ENCODE data around the gene FOXF1.
A peak's percentile ranks its signal among the peaks of the same experiment; 100 is the strongest.

The FOXF1 gene

DNA sequence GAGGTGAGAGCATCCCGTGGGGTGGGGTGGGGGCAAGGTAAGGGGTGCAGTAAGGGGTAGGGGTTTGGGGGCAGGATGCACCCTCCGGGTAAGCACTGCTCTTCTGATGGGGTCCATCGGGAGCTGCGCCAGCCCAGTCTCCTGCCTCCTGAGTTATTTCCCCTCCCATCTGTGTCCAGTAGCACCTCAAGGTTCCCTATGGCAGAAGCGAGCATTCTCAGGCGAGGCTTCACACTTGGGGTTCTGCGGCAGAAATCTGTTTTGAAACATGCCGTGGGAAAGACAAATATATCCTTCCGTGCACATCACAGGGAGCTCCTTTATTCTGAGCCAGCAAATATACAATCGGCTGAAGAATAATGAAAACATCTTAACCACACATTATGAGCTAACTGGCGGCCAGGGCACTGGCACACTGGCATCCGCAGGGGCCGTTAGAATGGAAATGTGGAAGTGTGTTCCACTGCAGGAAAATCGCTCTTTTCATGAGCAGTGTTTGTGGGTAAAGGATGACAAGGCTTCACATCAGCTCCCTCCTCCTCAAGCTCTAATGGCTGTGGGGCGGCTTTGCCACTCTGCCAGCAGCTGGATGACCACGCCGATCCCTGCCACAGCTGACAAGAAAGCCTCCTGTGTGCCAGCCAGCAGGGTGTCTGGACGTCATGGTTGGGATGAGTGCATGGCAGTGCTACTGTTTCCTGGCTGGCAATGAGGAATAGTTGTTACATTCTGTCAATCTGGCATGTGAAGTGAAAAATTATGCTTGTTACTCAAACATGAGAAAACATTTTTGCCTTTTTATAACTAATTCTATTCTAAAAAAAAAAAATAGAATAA lies 24.7 kb downstream of the FOXF1 start:
- no peak for DNase-seq

DNA sequence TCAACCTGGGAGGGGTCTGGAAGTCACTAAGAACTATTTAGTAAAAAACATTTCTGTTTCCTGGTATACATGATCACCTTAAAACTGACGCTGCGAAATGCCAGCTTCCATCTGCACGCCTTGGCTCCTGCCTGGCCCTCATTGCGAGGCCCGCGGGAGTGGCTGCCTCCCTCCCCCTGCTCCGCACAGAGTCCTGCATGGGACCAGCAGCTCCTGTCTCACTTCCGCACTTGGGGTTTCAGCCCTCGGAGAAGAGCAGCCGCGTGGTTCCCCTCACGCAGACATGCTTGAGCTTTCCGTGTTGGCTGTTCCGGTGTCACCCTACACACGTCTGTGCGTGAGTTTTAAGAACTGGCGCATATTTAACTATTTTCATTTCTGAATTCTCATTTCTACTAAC lies 26.3 kb downstream of the FOXF1 start:
- no peak for DNase-seq

DNA sequence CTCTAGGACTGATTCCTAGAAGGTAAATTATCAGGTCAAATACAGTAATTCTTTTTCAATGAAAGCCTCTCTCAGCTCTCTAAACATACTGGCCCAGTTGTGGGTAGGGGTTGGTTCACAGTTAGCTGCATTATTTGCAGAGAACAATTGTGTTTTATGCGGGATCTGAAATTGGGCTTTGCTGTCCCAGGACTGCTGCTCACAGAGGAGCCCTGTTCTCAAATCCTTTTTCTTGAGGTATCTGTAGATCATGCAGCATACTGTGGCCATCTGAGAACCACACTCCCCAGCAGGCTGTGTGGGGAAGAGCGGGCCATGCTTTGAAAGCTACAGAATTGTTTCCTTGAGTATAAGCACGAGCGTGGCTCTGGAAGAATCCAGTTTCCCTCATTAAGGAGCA lies 27.2 kb downstream of the FOXF1 start:
- no peak for DNase-seq

DNA sequence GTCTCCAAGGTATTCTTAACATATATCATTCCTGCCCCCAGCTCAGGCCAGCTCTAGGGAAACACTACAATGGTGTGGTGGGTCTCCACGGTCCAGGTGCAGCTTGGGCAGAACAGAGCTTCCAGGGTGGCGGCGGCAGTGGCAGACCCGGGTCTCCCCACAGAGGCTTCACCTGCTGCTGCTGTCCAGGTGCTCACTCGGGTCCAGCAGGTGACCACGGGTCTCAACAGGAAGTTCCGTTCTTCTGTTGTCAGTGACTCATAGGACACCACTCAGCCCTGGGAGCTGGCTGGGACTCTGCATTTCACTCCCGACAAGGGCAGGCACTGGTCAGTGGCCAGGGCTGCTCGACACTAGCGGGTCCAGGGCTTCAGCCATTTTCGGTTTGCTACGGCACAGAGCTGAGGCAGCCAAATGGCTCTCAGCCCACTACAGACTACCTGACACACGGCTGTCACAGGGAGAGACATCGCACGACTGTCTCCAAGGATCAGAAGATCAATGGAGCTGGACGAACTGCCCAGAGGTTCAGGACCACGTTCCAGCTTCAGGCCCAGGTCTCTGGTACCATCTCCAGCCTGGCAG lies 28.0 kb downstream of the FOXF1 start:
- no peak for DNase-seq

DNA sequence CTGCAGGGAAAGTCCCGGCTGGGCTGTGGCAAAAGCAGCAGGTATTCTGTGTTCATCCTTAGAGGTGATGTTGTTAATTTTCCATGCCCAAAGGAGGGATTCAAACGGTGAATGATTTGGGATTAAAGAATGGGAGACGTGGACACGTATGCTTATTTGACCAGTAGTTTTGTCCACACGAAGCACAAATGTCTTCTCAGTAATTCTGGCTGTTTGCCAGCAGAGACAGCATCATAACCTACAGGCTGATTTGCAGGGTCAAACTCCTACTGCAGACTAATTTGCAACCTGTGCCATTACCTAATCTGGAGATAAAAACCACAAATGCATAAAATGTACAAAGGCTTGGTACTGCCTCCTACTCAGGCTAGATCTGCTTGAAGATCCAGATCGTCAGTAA lies 30.6 kb downstream of the FOXF1 start:
- no peak for DNase-seq

DNA sequence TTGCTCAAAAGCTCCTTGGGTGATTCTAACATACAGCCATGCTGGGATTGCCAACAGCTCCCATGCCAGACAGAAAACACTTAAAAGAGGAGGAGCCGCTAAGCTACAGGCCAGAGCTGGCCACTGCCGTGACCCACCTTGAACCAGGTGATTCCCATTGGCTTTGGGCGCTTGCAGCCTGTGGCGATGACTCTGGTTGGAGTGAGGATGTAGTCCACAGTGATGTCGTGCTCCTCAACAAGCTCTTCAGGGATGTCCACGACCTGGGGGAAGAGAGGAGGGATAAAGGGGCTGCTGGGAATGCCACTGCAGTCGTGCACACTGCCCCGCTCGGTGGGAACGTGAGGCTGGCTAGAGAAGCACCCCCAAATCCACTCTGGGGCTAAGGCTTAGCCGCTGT lies 31.2 kb downstream of the FOXF1 start:
- no peak for DNase-seq

DNA sequence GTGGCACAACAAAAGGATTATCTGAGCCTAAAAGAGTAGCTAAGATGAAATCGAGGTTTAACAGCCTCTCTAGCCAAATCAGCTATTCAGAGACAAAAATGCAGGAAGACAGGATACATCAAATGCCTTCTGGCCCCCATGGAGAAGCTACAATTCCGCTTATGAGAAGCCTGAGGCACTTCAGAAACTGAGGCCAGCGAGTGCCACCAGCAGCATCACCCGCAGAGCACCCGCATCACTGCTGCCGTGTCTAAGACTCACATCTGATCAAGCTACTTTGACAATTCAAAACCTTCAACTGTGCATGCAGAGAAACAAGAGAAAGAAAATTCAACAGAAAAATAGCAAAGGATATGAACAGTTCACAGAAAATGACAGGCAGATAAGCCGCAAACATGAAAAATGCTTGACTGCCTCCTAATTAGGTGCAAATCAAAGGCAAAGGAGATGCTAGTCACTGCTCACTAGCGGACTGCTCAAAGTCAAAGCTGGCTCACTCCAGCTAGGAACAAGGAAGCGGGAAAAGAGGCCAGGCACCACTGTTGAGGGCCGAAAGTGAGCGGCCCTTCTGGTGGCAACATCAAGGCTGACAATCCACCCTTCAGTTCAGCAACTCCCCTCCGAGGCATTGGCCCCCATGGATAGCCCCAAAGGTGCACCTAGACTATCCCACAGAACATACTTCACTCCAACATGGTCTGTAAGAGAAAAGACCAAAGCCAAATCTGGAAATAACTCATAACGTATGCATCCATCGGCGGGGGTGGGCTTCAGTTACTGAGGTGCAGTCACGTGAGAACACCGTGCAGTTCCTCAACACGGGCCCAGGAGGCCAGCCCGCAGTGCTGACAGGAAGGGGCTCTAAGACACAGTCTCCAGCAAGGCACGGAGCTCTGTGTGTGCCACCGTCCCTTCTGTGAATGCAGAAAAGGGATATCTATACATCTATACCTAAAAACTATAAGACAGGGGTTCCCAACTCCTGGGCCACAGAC lies 32.7 kb downstream of the FOXF1 start:
- no peak for DNase-seq

DNA sequence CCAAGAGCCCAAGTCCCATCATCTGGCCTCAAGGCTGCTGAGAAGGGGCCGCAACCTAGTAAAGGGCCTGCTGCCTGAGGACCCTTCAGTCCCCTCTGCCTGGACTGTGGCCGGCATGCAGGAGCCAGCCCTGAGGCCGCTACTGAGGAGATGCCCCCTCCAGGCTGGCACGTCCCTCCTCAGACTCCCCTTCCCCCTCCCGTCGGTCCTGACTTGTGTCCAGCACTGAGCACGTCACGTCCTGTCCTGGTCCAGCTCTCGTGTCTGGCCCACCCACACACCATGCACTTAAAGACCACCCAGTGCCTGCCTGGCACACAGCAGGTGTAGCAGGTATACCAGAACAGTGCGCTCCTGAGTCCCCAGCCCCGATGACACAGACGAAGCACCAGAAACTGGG lies 35.2 kb downstream of the FOXF1 start:
- no peak for DNase-seq

DNA sequence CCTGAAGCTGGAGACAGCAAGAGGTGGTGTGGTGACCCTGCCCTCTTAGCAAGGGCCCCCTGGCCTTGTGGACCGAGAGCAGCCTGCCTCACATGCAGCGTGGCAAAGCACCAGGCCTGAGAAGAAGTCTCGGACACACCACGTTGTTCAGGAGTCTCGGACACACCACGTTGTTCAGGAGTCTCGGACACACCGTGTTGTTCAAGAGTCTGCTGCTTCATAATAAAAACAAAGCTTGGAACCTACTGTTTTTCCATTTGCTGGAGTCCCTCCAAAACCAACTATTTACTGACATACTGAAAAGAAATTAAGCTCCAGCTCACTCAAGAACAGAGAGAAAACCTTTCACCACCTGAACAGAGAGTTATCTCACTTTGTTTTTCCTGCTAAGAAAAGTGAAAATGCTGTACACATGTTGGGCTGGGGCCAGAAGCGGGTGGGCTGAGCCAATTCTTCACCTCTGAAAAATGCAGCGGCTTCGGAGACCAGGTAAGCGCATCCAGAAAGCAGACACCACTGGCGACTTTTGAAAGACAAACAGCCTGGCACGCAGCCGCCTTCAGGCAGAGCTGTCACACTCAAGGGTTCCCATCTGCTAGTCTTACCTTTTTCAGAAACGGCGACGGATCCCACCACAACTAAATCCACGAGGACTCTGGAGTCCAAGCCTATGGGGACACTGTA lies 35.8 kb downstream of the FOXF1 start:
- DNase-seq, result no peak

DNA sequence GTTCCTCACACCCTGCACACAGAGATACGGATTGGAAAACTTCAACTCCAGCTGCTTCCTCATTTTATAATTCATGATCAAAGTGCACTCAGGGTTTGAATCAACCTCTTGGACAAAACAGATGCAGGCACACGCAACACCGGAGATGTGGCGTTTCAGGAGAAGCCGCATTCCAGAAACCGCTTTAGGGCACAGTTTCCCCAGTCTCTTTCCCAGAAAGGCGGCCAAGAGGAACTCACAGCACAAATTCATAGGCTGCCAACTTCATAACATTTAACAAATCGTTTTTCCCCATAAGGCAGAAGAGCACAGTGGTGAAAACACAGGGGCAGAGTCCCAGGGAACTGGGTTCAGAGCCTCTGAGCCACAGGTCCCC lies 36.3 kb downstream of the FOXF1 start:
- no peak for DNase-seq

DNA sequence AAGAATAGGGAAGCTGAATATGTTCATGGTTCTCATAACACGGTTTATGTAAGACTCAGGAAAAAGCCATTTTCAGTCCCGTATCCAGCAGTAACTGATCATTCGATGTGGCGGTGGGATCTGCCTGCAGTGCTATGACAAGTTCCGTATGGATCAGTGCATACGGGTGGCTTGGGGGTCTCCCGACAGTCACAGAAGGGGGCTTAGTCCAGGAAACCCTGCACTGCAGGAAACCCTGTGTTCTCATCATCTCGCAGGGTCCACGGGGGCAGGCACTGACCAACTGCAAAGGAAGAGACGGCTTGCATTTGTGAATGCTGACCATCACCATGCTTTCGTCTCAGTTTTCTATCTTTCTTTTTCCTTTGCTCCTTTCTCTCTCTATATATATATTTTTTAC lies 37.0 kb downstream of the FOXF1 start:
- no peak for DNase-seq

DNA sequence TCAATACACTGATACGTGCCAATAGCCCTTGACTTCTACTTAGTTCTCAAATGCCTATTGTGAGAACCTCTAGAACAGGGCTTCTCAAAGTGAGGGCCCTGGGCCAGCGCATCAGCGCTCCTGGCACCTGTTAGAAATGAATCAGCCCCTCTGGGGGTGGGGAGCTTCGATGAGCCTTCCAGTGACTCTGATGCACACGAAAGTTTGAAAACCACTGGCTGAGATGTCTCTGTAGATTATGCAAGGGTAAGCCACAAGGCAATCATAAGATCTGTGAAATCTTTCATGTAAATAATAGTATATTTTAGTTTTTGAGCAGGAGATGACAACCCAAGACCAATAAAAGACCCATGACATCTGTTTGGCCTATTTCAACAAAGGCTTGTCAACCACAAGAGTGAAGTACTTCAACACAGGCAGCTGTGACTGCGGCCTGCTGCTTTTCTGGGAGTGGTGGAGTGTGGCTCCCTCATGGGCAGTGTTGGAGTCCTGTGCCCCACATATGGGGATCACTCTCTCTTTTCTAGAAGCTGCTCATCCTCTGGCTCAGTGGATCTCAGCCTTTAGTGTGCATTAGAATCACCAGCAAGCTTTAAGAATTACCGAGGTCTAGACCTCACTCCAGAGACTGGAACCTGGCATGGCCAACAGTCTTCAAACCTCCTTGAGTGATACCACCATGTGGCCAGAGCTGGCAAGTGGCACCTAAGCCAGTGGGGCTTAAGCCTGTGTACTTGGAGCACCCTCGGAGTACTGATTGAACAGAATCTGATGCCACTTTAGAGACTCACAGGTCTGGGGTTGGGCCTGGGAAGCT lies 39.0 kb downstream of the FOXF1 start:
- DNase-seq, result no peak

DNA sequence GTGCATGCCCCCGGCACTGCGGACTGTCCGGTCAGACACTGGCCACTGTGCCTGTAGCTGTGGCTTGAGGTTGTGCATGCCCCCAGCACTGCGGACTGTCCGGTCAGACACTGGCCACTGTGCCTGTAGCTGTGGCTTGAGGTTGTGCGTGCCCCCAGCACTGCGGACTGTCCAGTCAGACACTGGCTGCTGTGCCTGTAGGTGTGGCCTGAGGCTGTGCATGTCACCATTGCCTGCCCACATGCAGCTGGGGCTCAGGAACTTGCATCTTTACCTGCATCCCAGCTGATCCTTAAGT lies 39.5 kb downstream of the FOXF1 start:
- DNase-seq, result no peak

DNA sequence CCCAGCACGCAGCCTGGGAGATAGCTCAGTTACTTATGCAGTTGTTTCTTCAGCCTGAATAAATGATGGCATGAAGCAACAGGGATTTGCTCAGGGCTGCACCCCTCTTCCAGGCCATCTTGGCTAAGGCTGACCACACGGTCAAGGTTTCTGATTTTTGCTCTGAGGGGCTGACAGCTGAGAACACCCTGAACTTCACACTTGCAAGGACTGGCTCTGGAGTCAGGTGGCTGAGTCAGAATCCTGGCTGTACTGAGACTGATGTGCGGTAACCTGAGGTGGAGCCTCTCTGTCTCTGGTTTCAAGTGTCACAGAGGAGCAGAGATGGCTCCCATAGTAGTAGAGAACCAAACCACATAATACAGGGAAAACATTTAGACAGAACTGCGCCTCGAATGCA lies 40.0 kb downstream of the FOXF1 start:
- DNase-seq, result no peak

DNA sequence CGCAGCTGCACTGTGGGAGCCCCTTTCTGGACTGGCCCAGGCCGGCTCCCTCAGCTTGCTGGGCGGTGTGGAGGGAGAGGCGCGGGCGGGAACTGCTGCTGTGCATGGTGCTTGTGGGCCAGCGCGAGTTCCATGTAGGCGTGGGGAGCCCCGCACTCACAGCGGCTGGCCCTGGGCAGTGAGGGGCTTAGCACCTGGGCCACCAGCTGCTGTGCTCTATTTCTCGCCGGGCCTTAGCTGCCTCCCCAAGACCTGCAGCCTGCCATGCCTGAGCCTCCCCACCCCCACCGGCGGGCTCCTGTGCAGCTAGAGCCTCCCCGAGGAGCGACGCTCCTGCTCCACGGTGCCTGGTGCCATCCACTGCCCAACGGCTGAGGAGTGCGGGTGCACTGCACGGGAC lies 43.0 kb downstream of the FOXF1 start:
- DNase-seq, result no peak

DNA sequence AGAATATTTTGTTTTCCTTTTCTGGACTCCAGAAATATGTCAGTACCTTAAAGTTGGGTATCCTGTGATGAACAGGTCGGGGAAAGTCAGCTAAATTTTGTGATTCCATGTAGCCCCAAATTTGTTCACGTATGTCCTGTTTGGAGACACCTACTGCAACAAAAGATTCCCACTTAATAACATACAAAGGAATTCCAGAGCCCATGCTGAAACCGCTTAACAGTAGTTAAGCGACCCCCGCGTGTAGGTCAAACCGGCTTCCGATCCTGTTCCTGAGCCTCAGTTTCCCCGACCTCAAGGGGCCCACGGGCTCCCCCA lies 44.2 kb downstream of the FOXF1 start:
- DNase-seq, result no peak

DNA sequence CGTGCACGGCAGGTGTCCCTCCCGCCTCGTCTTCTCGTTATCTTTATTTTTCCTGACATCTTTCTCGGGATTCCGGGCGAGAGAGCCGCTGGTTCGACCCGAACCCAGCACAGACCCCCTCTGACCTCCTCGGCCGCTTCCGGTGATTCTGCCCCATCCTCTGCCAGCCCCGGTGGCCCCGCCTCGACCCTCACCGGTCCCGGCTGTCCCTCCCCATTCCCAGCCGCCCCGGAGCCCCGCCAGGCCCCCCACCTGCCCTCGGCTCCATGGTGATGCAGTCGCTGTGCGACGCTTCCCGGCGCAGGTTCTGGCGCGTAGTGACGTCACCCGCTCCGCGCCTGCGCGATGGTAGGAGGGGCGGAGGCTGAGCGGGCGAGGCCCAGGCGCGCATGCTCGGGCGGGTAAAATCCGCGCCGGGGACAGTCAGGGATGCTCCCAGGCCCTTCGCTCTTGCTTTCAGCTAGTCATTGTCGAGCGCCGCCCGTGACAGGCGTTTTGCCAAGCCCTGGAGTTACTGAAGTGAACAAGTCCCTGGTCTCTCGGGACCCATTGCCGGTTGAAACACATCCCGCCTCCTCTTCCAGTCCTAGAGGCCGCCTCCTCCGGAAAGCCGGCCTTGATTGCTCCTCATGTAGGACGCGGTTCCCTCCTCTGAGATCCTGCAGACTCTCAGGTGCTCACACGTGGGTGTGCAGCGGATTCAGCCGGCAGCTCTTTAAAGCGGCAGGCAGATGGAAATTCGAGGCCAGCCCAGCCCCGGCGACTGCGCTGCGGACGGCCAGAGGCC lies 44.8 kb downstream of the FOXF1 start, which contains the start of gene MTHFSD:
Gene MTHFSD (minus strand): TSS at position 319 of the 787 bp plus-strand sequence. CDS start 51 bp downstream, at position 268.
- DNase-seq, result peak; percentile 94 to 96

DNA sequence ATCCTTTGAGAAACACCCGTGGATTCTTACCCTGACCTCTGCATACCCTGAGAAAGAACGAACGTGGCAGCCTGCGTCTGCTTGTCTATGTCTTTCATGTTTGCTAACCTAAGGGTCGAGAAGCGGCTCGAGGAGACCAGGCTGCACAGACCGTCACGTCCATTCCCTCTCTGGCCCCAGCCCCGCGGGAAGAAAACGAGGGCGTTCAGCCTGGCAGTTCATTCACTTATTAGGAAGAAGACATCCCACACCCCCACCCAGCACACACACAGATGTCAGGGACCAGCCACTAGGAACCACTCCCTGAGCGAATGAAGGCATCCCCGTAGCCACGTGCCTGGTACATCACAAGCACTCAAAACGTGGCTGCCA lies 45.4 kb downstream of the FOXF1 start:
- no peak for DNase-seq

DNA sequence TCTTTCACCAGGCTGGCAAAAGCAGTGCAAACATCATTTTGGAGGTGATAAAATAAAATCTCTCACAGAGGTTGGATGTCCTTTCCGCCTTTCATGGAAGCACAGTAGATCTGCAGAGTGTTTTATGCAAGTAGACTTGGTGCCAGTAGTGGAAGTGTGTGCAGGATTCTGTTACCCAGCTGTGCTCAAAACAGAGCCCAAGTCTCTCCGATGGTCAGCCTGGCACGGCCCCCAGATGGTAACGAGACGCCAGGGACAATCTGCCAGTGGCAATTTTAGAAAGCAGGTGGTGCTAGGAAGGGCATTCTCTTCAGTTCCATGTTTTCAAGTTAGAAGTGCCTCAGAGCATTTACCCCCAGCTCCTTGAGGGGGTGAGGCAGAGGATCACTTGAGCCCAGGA lies 46.2 kb downstream of the FOXF1 start:
- DNase-seq, result no peak

DNA sequence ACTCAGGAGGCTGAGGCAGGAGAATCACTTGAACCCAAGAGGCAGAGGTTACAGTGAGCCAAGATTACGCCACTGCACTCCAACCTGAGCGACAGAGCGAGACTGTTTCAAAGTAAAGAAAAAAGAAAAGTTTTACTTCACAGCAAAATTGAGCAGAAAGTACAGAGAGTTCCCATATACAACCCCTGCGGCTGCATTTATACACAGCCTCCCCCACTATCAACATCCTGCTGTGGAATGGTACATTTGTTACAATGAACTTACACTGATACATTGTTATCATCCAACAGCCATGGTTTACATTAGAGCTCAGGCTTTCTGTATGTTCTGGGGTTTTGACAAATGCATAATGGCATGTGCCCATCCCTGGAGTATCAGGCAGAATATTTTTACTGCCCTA lies 47.3 kb downstream of the FOXF1 start:
- DNase-seq, result no peak

DNA sequence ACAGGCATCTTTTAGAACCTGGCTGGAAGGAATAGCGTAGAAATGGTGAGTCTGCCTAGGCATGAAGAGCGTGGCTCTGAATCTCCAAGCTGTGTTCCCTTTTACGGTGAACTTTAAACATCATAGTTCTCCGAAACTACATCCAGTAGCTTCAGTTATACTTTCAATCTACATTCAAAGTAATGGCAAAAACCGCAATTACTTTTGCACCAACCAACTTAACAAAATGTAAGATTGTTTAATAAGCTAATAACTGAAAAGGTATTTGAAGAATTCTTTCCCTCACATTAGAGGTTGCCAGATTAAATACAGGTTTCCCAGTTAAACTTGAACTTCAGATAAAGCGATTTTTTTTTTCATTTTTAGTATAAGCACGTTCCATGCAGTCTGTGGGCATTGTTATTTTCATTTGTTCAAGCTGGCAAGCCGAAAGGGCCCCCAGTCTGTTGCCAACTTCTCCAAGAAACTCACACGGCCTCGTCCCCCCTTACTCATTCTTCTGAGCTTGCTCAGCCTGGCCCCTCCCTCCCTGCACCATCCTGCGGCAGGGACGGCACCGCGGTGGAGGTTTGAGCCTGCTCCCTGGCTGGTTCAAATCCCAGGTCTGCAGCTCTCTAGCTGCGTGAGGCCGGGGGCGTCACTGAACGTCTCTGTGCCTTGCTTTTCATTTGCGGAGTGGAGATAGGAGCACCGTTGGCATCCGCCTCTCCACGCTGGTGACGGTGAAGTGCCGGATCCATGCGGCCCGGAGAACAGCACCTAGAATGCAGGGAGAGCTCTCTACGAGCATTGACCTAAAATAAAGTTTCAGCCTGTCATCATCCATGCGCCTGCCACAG lies 48.2 kb downstream of the FOXF1 start:
- DNase-seq, result no peak
